WTC11 (cell line): ENCODE results near the gene KIRREL3. TPM values are rescaled to one million over a fixed set of nuclear protein-coding genes. Genes with fewer than 3 reads are reported as not detected.

Source experiments
- ATAC-seq: fragments of 200-7000 bp; cut with Tn5 transposase; 2 replicates; pipeline ENCODE4 v1.10.0; 2021; ENCODE audit warnings: mild to moderate bottlenecking, moderate library complexity
- CTCF ChIA-PET: fragments of 300-600 bp; sonication (Branson Sonifier 250); formaldehyde crosslinking; loops from one replicate; lab custom pipeline; 2021; ENCODE audit warnings: antibody characterized with exemption; lab: Charles Lee
- POLR2A ChIA-PET: fragments of 350-600 bp; sonication (Branson Sonifier 250); formaldehyde crosslinking; loops from one replicate; lab custom pipeline; 2021; ENCODE audit warnings: antibody characterized with exemption; lab: Charles Lee
- DNase-seq: peaks from one replicate; pipeline ENCODE4 v3.0.0; 2021; ENCODE audit warnings: low spot score
- H3K27ac Mint-ChIP-seq: 2 replicates; pipeline ENCODE4 v1.8.0; 2021; ENCODE audit warnings: mixed read lengths
- H3K27me3 Mint-ChIP-seq: 2 replicates; pipeline ENCODE4 v1.8.0; 2021; ENCODE audit warnings: low read depth, mild to moderate bottlenecking, moderate library complexity, mixed read lengths
- H3K36me3 Mint-ChIP-seq: 2 replicates; pipeline ENCODE4 v1.8.0; 2021; ENCODE audit warnings: mixed read lengths
- H3K4me1 Mint-ChIP-seq: 2 replicates; pipeline ENCODE4 v1.8.0; 2022; ENCODE audit warnings: mixed read lengths
- H3K4me3 Mint-ChIP-seq: 2 replicates; pipeline ENCODE4 v1.8.0; 2021; ENCODE audit warnings: mild to moderate bottlenecking, moderate library complexity, mixed read lengths
- H3K9me3 Mint-ChIP-seq: 2 replicates; pipeline ENCODE4 v1.8.0; 2021; ENCODE audit warnings: mixed read lengths
- ATF6 ChIP-seq: sonication (generic); formaldehyde crosslinking; IDR thresholded peaks from 2 replicates; pipeline ENCODE4 v1.8.1; 2023; ENCODE audit warnings: mild to moderate bottlenecking, missing genetic modification reagents
- EMX1 ChIP-seq: fragments of 250-450 bp; sonication (Bioruptor Pico); IDR thresholded peaks from 2 replicates; pipeline ENCODE4 v1.8.0; 2021; ENCODE audit warnings: mild to moderate bottlenecking
- FOXP1 ChIP-seq: sonication (generic); formaldehyde crosslinking; IDR thresholded peaks from 2 replicates; pipeline ENCODE4 v1.8.0; 2022; ENCODE audit warnings: missing genetic modification reagents, mild to moderate bottlenecking, moderate library complexity, borderline replicate concordance
- IRF2 ChIP-seq: sonication (generic); formaldehyde crosslinking; IDR thresholded peaks from 2 replicates; pipeline ENCODE4 v1.8.0; 2022; ENCODE audit warnings: low read depth, missing genetic modification reagents, borderline replicate concordance
- JUN ChIP-seq: sonication (generic); formaldehyde crosslinking; IDR thresholded peaks from 2 replicates; pipeline ENCODE4 v1.8.0; 2023; ENCODE audit warnings: mild to moderate bottlenecking, missing genetic modification reagents
- MAX ChIP-seq: sonication (generic); formaldehyde crosslinking; IDR thresholded peaks from 2 replicates; pipeline ENCODE4 v1.8.0; 2022; ENCODE audit warnings: mild to moderate bottlenecking, missing genetic modification reagents
- NFYB ChIP-seq: sonication (generic); formaldehyde crosslinking; conservative IDR thresholded peaks from 2 replicates; pipeline ENCODE4 v1.8.0; 2022; ENCODE audit warnings: low read depth, missing genetic modification reagents
- TP53 ChIP-seq: sonication (generic); formaldehyde crosslinking; IDR thresholded peaks from 2 replicates; pipeline ENCODE4 v1.8.1; 2023; ENCODE audit warnings: mild to moderate bottlenecking, missing genetic modification reagents
- USF2 ChIP-seq: sonication (generic); formaldehyde crosslinking; IDR thresholded peaks from 2 replicates; pipeline ENCODE4 v1.8.1; 2023; ENCODE audit warnings: mild to moderate bottlenecking, missing genetic modification reagents, moderate library complexity
- ZBTB43 ChIP-seq: sonication (generic); formaldehyde crosslinking; IDR thresholded peaks from 2 replicates; pipeline ENCODE4 v1.8.1; 2023; ENCODE audit warnings: mild to moderate bottlenecking, missing genetic modification reagents
- ZNF121 ChIP-seq: sonication (generic); formaldehyde crosslinking; IDR thresholded peaks from 2 replicates; pipeline ENCODE4 v1.8.0; 2023; ENCODE audit warnings: missing genetic modification reagents
- ZNF219 ChIP-seq: sonication (generic); formaldehyde crosslinking; IDR thresholded peaks from 2 replicates; pipeline ENCODE4 v1.8.0; 2023; ENCODE audit warnings: missing genetic modification reagents, mild to moderate bottlenecking, borderline replicate concordance
- ZNF423 ChIP-seq: fragments of 250-450 bp; sonication (Bioruptor Pico); IDR thresholded peaks from 2 replicates; pipeline ENCODE4 v2.1.2; 2022; ENCODE audit warnings: mild to moderate bottlenecking, moderate library complexity
- ZNF532 ChIP-seq: fragments of 250-450 bp; sonication (Bioruptor Pico); IDR thresholded peaks from 2 replicates; pipeline ENCODE4 v1.9.0; 2021; ENCODE audit warnings: mild to moderate bottlenecking, borderline replicate concordance
- total RNA-seq: library from RNA; stranded (reverse); gene quantifications from 3 replicates; pipeline ENCODE4 v1.2.3, GENCODE V29; 2021

The KIRREL3 gene
- total RNA-seq, 1 experiment from 2014 or later = 0.59 TPM

GRCh38 chr11:126492331-126493082 lies 508.1 kb downstream of the KIRREL3 start (continued):
- TF ChIP-seq ZNF532 (no peak), IRF2 (CRISPR knock-in tag) (no peak), ZBTB43 (CRISPR knock-in tag) (no peak), NFYB (no peak), ZNF219 (CRISPR knock-in tag) (no peak), ZNF121 (CRISPR knock-in tag) (no peak), ZNF423 (no peak), JUN (CRISPR knock-in tag) (no peak)

GRCh38 chr11:126491092-126491491 lies 509.5 kb downstream of the KIRREL3 start:
- Mint-ChIP-seq H3K4me3 (no peak overlapping the region), H3K4me1 (peaks cover 37% of the 10 kb centered on the region), H3K36me3 (no peaks in the 10 kb centered on the region), H3K9me3 (no peaks in the 10 kb centered on the region), H3K27ac (no peak overlapping the region; the same call in 1 of the 2 replicates), H3K27me3 (no peaks in the 10 kb centered on the region; the same call in 1 of the 2 replicates)
- TF ChIP-seq ZNF121 (CRISPR knock-in tag) (no peak), USF2 (CRISPR knock-in tag) (peak; percentile 63), EMX1 (CRISPR knock-in tag) (no peak), TP53 (CRISPR knock-in tag) (no peak), MAX (peak; percentile 24; the same call in 1 of the 2 replicates), ATF6 (no peak), FOXP1 (CRISPR knock-in tag) (no peak)
- CTCF ChIA-PET = interaction anchor here (5.2 kb wide), 1 partner anchor 11 kb away, joined by 46 read pairs; no protein-coding TSS in a partner anchor
- ATAC-seq (peak; percentile 76), DNase-seq (peak; percentile 50)
- POLR2A ChIA-PET = no interaction called here
